ENCODE measurements around the gene POLN. TPM values are rescaled to one million over a fixed set of nuclear protein-coding genes. Genes with fewer than 3 reads are reported as not detected.

The POLN gene
- total RNA-seq, 1 donor from 2014 or later = 1.9 TPM

DNA sequence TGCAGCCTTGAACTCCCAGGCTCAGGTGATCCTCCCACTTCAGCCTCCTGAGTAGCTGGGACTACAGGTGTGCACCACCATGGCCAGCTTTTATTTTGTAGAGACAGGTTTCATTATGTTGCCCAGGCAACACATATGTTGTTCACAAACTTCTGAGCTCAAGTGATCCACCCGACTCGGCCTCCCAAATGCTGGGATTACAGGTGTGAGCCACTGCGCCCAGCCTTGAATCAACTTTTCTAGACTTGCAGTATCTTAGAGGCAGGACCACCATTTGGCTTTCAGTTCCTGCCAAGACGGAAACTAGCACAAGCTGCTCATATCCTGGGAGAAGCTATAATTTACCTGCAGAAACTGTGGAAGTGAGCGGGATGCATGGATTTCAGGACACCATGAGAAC is 162.9 kb downstream of the POLN start:
- Mint-ChIP-seq H3K27ac (no peak overlapping the region), H3K4me3 (no peak overlapping the region), H3K36me3 (ENCODE audit: low read depth) (no peaks in the 10 kb centered on the region), H3K9me3 (no peaks in the 10 kb centered on the region), H3K27me3 (no peaks in the 10 kb centered on the region), H3K4me1 (no peaks in the 10 kb centered on the region)
- DNase-seq = no peak
- intact Hi-C loops (cut with micrococcal nuclease) = no loop called here

DNA sequence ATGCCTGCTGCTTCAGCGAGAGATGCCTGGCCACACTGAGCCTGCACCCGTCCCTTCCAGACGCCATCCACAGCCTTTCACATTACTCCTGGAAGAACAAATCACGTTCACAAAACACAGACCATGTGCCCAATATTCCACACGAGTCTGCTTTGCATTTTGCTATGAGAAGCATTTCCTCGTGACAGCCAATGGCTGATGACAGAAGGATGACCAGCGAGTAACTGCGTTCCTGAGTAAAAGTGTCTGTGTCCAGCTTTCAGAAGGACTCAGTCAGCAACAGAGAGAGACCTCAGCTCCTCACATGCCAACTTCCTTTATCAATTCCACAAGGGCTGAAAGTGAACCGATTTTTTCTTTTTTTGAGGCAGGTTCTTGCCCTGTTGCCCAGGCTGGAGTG is 163.3 kb downstream of the POLN start:
- no peak for DNase-seq
- no peaks in the 10 kb centered on the region for H3K36me3 Mint-ChIP-seq (ENCODE audit: low read depth)
- intact Hi-C loops (cut with micrococcal nuclease) = no loop called here
- no peaks in the 10 kb centered on the region for H3K9me3 Mint-ChIP-seq
- H3K4me1 Mint-ChIP-seq = no peaks in the 10 kb centered on the region
- no peak overlapping the region for H3K4me3 Mint-ChIP-seq
- H3K27me3 Mint-ChIP-seq = no peaks in the 10 kb centered on the region
- no peak overlapping the region for H3K27ac Mint-ChIP-seq

DNA sequence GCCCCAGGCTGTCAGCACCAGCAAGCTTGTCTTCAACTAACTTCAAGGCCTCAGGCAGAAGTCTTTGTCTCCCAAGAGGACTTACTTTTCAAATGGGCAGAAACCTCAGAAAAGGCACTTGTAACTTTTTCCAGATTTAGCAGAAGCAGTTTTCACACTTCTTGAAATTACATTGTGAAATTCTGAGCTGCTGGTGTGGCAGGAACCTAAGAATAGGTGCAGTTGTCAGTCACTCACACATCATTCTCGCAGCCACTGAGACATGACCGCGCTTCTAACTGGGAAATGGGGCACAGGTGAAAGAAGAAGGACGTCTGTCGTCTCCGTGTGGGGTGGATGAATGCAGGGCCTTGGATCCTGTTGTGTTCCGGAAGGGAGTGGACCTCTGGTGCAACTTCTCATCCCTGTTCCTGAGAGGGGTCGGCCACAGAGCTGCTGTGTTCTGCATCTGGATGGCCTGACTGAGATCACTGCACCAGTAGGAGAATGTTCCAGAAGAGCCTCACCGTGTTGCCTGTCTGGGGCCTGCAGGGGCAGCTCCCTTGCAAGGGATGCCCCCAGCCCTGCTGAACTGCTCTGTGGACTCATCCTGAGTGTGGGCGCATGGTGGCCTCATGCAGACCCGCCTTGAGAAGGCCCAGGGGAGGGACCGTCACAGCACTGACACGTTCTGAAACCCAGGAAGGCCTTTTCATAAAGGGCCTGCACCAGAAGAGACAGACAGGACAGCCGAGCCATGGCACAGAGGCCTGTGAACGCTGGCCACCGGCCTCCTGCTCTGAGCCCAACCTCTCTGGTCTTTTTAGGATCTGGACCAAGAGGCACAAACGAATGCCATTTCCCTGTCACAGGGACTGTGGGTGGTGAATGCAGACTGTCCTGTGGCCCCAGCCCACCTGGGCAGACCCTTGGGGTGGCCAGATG is 164.1 kb downstream of the POLN start:
- H3K27ac Mint-ChIP-seq = no peak overlapping the region
- intact Hi-C loops (cut with micrococcal nuclease) = no loop called here
- no peaks in the 10 kb centered on the region for H3K9me3 Mint-ChIP-seq
- DNase-seq = no peak
- no peak overlapping the region for H3K4me3 Mint-ChIP-seq
- H3K36me3 Mint-ChIP-seq (ENCODE audit: low read depth) = no peaks in the 10 kb centered on the region
- H3K4me1 Mint-ChIP-seq = no peaks in the 10 kb centered on the region
- no peaks in the 10 kb centered on the region for H3K27me3 Mint-ChIP-seq

DNA sequence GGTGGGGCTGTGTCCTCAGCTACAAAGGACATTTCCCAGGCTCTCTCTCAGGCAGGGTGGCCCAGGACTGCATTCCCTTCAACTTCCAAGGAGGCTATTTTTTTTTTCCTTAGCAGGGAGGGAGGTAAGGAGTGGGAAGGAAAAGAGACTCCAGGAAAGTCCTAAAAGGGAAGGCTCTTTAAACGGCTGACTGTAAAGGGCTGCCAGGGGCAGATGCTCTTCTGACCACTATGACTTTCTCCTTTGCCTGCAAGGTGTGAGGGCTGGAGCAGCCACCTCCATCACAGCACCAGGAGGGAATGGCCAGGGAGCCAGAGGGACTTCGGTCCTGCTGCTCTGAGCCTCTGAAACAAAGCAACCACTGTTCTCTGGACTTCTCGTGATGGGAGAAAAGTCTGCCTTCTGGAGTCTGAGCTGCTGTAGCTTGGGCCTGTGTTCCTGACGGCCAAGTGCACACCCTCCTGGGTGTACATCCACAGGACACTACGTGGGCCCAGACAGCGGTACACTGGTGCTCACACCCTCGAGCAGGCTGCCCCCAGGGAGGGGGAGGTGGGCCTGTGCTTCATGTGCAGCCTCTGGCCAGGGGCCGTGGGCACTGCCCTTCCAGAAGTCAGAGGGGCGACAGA is 164.9 kb downstream of the POLN start:
- intact Hi-C loops (cut with micrococcal nuclease) = no loop called here
- no peaks in the 10 kb centered on the region for H3K9me3 Mint-ChIP-seq
- no peak overlapping the region for H3K27ac Mint-ChIP-seq
- no peak overlapping the region for H3K4me3 Mint-ChIP-seq
- no peaks in the 10 kb centered on the region for H3K27me3 Mint-ChIP-seq
- H3K36me3 Mint-ChIP-seq (ENCODE audit: low read depth) = no peaks in the 10 kb centered on the region
- no peak for DNase-seq
- no peaks in the 10 kb centered on the region for H3K4me1 Mint-ChIP-seq

DNA sequence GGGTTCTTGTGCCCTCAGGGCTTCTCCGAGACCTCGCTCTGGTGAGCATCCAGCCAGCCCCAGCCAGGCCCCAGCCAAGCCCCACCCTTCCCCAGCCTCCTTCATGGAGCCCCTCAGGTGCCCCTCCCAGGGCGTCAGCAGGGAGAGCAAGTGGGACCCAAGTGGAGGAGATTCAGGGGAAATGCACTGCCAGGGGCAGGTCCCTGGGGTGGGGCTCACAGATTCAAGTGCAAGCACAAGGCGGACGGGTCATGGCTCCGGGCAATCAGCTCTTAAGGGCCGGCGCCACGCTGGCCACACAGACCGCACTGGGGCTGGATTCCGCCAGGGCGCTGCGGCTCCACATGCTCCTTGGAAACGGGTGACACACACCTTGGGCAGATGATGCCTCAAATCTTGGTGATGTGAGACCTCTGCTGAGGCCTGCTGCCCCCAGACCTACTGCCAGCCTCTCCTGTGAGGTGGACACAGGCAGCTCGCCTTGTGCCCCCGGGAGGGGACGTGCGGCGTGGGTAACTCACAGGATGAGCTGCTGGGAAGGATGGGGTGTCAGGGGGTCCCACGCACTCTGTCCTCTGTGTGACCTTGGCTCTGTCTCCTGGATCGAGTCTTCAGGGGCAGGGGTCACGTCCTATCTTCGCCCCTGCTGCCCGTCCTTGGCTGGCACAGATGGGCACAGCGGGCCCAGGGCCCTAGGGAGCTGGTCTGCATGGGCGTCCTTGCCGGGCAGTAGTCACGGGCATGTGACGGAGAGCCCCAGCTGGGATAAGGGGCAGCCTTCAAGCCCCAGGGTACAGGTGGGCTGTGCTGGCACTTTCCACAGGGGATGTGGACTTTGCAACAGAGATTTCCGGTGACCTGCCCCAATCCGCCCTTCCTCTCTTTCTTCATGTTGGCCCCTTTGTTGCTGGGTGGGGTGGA is 165.7 kb downstream of the POLN start:
- Mint-ChIP-seq H3K4me3 (no peak overlapping the region), H3K4me1 (no peaks in the 10 kb centered on the region), H3K27me3 (no peaks in the 10 kb centered on the region), H3K27ac (no peak overlapping the region), H3K9me3 (no peaks in the 10 kb centered on the region), H3K36me3 (ENCODE audit: low read depth) (no peaks in the 10 kb centered on the region)
- no peak for DNase-seq
- intact Hi-C loops (cut with micrococcal nuclease) = no loop called here

DNA sequence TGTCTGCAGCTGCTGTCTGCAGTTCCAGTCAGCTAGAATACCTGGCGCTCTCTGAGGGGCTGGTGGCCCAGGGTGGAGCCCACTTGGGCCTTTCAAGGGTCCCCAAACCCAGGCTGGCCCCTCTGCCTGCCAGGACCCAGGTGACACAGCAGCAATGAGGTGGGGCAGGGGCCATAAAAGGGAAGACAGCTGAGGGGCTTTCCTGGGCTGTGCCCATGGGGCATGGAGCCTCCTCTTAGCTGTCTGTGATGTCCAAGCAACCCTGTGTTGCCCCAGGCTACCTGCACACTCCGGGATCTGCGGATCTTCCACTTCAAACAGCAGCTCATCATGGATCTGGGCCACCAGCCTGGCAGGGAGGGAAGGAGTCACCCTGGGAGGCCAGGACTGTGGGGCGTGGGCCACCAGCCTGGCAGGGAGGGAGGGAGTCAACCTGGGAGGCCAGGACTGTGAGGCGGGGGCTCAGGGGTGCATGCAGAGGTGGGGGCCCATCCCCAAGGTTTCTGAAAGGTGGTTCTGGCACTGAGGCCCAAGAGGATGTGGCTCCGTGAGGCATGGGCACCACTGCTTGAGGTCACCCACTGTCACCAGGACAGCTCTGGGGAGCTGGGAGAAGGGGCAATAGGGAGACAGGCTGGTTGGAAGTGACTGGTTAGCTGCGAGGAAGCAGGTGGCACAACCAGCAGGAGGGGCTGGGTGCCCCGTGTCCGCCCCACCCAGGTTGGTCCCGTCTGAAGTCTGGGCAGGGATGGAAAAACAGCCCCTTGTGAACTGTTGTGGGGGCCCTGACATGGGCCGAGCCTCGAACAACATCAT is 166.5 kb downstream of the POLN start:
- DNase-seq = no peak
- no peak overlapping the region for H3K4me3 Mint-ChIP-seq
- H3K27ac Mint-ChIP-seq = no peak overlapping the region
- no peaks in the 10 kb centered on the region for H3K4me1 Mint-ChIP-seq
- H3K36me3 Mint-ChIP-seq (ENCODE audit: low read depth) = no peaks in the 10 kb centered on the region
- H3K27me3 Mint-ChIP-seq = no peaks in the 10 kb centered on the region
- no peaks in the 10 kb centered on the region for H3K9me3 Mint-ChIP-seq
- intact Hi-C loops (cut with micrococcal nuclease) = no loop called here

DNA sequence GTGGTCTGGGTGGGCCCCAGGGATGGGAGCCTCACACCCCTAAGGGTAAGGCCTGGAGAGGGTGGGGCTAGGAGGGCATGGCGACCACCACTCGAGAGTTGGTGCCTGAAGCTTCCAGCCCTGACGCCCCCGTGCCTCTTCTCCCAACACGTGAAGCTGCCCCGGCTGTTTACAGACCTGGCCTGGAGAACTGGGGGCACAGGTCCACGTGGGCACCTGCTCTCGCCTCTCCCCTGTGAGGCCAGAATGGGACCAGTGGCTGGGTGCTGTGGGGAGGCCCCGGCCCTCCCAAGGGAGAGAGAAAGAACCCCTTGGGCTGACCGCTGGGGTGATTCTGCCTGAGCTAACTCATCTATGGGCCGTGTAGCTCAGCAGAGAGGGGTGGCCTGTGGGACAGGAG is 167.3 kb downstream of the POLN start:
- Mint-ChIP-seq H3K36me3 (ENCODE audit: low read depth) (no peaks in the 10 kb centered on the region), H3K4me3 (no peak overlapping the region), H3K27ac (no peak overlapping the region), H3K4me1 (no peaks in the 10 kb centered on the region), H3K9me3 (no peaks in the 10 kb centered on the region), H3K27me3 (no peaks in the 10 kb centered on the region)
- intact Hi-C loops (cut with micrococcal nuclease) = no loop called here
- DNase-seq = no peak

DNA sequence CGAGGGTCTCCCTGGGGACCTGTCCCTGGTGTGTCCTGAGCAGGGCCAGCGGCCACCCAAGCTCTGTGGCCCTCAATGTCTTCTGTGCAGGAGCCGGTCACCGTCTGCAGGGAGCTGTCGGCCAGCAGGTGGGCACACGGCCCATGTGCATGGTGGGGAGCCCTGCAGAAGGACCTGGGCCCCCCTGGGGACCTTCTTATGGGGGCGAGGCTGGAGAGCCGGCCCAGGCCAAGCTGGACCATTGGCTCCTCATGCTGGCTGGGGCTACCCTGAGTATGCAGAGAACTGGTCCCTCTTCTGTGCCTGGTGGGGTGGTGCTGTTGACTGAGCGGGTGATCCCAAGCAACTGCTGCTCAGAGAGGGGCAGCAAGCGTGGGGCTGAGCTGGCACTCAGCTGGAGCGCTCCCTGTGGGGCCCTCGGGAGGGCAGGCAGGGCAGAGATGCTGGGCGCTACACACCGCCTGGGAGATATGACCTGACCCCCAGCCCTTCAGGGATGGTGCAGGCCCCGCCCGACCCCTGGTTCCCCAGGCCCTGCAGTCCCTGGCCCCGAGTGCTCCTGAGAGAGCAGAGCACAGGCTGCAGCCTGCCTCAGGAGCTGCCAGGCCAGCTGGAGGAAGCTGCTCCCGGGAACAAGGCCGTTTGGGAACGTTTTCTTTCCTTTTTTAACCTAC is 168.0 kb downstream of the POLN start:
- no peak overlapping the region for H3K4me3 Mint-ChIP-seq
- intact Hi-C loops (cut with micrococcal nuclease) = no loop called here
- H3K27me3 Mint-ChIP-seq = no peaks in the 10 kb centered on the region
- no peak for DNase-seq
- no peaks in the 10 kb centered on the region for H3K36me3 Mint-ChIP-seq (ENCODE audit: low read depth)
- H3K27ac Mint-ChIP-seq = no peak overlapping the region
- no peaks in the 10 kb centered on the region for H3K9me3 Mint-ChIP-seq
- no peaks in the 10 kb centered on the region for H3K4me1 Mint-ChIP-seq

DNA sequence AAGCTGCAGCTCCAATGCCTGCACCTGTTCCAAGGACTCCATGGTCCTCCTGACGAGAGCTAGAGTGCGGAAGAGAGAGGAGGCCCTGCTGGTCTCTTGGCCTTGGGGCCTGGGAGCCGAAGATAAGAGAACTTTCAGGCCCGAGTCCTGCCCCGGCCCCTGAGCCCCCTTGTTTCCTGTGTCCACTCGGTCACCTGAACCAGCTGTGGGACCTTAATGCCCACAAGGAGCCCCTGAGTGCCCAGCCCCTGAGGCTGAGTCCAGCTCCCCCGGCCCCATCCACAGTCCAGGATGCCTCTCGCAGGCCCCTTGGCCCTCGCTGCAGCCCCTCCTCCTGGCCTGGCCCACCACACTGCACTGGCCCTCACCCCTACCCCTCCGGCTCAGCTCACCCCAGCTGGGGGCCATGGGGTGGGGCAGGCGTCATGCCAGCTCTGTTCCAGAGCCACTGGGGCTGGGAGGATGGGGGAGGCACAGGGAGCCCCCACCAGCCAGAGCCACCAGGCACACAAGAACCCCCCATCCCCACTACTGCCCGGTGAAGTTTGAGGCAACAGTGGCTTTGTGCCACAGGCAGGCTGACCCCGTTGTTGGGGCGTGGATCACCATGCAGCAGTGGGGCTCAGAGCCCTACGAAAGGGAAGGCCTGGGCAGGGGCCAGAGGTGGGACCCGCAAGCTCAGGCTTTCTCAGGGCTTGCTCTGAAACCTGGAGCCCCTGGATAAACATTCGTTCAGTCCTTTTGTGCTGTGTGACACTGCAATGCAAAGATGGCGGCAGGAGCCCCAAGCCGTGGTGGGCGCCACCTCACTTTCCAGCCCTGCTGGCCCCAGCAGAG is 168.7 kb downstream of the POLN start:
- no peak overlapping the region for H3K4me3 Mint-ChIP-seq
- H3K27me3 Mint-ChIP-seq = no peaks in the 10 kb centered on the region
- intact Hi-C loops (cut with micrococcal nuclease) = no loop called here
- no peak for DNase-seq
- H3K27ac Mint-ChIP-seq = no peak overlapping the region
- no peaks in the 10 kb centered on the region for H3K9me3 Mint-ChIP-seq
- no peaks in the 10 kb centered on the region for H3K4me1 Mint-ChIP-seq
- H3K36me3 Mint-ChIP-seq (ENCODE audit: low read depth) = no peaks in the 10 kb centered on the region

DNA sequence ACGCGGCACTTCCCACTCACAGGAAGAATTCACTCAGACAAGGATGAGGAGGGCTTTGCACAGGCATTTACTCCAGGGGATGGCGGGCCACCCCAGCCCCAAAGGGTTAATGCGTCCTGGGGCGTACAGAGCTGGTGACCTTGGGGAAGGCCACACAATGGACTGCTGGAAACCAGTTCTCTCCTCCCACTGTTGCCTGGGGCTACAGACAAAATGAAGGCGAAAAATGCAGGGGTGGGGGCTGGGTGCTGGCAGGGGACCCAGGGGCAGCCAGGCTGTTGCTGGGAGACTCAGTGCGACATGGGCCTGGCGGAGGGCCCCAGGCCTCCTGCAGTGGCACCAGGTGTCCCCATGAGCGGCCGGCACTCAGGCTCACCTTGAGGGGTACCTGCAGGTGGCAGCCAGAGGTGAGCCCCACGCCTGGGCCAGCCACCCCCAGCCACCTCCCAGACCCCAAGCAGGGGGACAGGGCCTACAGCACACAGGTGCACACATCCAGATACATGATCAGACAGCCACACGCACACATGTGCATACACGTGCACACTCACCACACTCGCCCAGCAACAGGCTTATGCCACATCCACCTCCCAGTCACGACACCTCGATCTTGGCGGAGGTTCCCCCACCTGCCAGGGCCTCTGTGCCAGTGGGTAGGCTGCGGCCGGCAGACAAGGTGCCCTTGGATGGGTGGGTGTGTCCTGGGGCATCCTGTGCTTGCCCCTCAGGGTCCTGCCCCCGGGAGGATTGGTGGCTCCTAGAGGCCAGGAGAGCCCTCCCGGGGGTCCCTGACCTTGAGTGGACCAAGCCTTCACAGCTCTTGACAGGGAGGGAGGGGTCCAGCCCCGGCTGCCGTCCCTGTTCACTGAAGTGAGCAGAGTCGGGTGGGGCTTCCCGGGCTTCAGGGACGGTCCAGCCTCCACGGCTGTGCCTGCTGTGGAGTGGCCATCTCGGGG is 169.7 kb downstream of the POLN start:
- intact Hi-C loops (cut with micrococcal nuclease) = no loop called here
- no peaks in the 10 kb centered on the region for H3K36me3 Mint-ChIP-seq (ENCODE audit: low read depth)
- no peaks in the 10 kb centered on the region for H3K27me3 Mint-ChIP-seq
- no peak overlapping the region for H3K4me3 Mint-ChIP-seq
- H3K9me3 Mint-ChIP-seq = no peaks in the 10 kb centered on the region
- DNase-seq = no peak
- no peak overlapping the region for H3K27ac Mint-ChIP-seq
- H3K4me1 Mint-ChIP-seq = no peaks in the 10 kb centered on the region

DNA sequence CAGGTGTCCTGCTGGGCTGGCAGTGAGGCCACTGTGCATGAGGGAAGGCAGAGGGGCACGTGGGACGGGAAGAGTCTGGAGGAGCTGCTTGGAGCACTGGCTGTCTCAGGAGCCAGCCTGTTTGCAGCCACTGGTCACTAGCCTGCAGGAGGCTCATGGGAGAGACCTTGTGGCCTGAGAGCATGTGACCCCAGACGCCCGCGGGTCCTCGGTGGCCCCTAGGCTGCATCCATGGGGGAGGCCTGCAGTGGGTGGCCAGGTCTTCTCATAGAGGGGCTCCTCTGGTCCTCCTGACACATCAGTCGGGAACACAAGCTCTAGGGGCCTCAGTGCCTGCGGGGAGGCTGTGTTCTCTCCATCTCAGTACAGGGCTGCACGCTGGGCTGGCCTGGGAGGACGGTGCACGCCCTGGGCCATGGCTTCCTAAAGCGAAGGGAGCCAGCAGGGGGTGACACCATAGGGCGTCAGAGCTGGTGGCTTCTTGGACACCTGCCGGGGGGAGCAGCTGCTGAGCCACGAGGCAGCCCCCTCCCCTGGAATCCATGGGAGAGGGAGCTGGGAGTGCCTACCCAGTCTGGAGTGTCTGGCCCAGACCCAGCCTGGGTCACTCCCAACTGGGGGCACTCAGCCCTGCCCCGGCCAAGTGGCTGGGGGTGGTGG is 170.5 kb downstream of the POLN start:
- H3K27ac Mint-ChIP-seq = no peak overlapping the region
- no peaks in the 10 kb centered on the region for H3K27me3 Mint-ChIP-seq
- no peaks in the 10 kb centered on the region for H3K36me3 Mint-ChIP-seq (ENCODE audit: low read depth)
- H3K4me3 Mint-ChIP-seq = no peak overlapping the region
- DNase-seq = no peak
- H3K9me3 Mint-ChIP-seq = no peaks in the 10 kb centered on the region
- intact Hi-C loops (cut with micrococcal nuclease) = no loop called here
- no peaks in the 10 kb centered on the region for H3K4me1 Mint-ChIP-seq

Measured in activated CD4-positive, alpha-beta T cell treated with anti-CD3 and anti-CD28 coated beads, Interleukin-2, amount 10 ng/mL, durations not matched to agents 24 days and 14 days (primary cell).